AG04450 (cell line): ENCODE results near the gene EPHA6. TPM values are rescaled to one million over a fixed set of nuclear protein-coding genes. Genes with fewer than 3 reads are reported as not detected.

Experiments
- CTCF ChIA-PET: fragments of 300-600, 350-600 bp; formaldehyde crosslinking; extraction: SDS; loops from one replicate; lab custom pipeline; 2022; ENCODE audit warnings: antibody characterized with exemption, inconsistent platforms; lab: Charles Lee
- POLR2A ChIA-PET: fragments of 350-600 bp; formaldehyde crosslinking; extraction: SDS; loops from one replicate; lab custom pipeline; 2021; ENCODE audit warnings: antibody characterized with exemption, inconsistent platforms; lab: Yijun Ruan, JAX
- DNase-seq: peaks from one replicate; pipeline ENCODE4 v3.0.0-alpha.2; 2011; ENCODE audit warnings: low read depth, low spot score
- H3K27ac ChIP-seq: one replicate; pipeline ENCODE4 v1.5.1; 2012; ENCODE audit warnings: low read depth, low read length, control low read depth
- H3K27me3 ChIP-seq: one replicate; pipeline ENCODE4 v1.6.0; 2012; ENCODE audit warnings: low read length; ENCODE audit not compliant: control insufficient read depth, insufficient read depth
- H3K4me3 ChIP-seq: 2 replicates; pipeline ENCODE4 v1.5.1; 2011; ENCODE audit warnings: mild to moderate bottlenecking, low read depth, low read length, control low read depth
- H3K9me3 ChIP-seq: 2 replicates; pipeline ENCODE4 v1.5.1; 2012; ENCODE audit warnings: low read length; ENCODE audit not compliant: control insufficient read depth, insufficient read depth
- CTCF ChIP-seq: IDR thresholded peaks from 2 replicates; pipeline ENCODE4 v1.5.1; 2011; ENCODE audit warnings: low read depth, low read length, control low read depth, inconsistent platforms
- polyA plus RNA-seq: library from polyadenylated mRNA; depleted of rRNA; stranded (reverse); fragments of >200 nt; gene quantifications from 2 replicates; pipeline ENCODE4 v1.2.3, GENCODE V29; 2011

EPHA6 gene
- polyA plus RNA-seq, 1 experiment: not detected

GRCh38 chr3:96991231-96991630, 176.8 kb downstream of the EPHA6 start:
- no peak overlapping the region for H3K4me3 ChIP-seq
- DNase-seq: no peak
- peaks cover 5% of the 10 kb centered on the region; the same call in 1 of the 2 replicates for H3K9me3 ChIP-seq
- H3K27me3 ChIP-seq: no peaks in the 10 kb centered on the region
- no peak overlapping the region for H3K27ac ChIP-seq
- CTCF ChIA-PET: no interaction called here
- TF ChIP-seq CTCF: no peak
- POLR2A ChIA-PET: no interaction called here

DNA sequence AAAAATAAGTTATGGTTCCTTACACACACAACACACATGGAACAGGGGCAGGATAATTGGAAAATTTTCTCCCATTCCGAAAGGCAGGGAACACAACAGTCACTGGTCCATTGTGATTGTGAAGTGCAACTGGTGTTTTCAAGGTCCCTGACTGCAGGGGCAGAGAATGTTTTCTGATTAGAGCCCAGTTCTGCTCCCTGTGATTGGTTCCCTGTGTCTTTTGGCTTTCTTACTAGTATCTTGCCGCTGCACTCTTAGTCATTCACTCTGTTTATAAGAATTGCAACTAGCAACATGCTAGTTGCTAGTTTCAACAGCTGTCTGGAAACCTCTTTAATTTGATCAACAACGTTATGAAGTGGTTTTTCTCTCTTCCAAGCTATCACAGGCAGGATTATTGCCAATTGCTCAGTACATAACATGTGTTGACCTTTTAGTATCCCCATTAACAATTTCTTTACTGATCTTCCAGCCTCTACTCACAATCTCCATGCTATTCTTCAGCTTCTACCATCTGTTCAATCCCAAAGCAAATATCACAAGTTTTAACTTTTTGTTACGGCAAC, 177.5 kb downstream of the EPHA6 start:
- ChIA-PET CTCF (no interaction called here), POLR2A (no interaction called here)
- Histone ChIP-seq H3K9me3 (peaks cover 5% of the 10 kb centered on the region; the same call in 1 of the 2 replicates), H3K27ac (no peak overlapping the region), H3K27me3 (no peaks in the 10 kb centered on the region), H3K4me3 (no peak overlapping the region)
- no peak for DNase-seq
- TF ChIP-seq CTCF: no peak

GRCh38 chr3:96994988-96995387, 180.6 kb downstream of the EPHA6 start:
- DNase-seq: no peak
- Histone ChIP-seq H3K27me3 (no peaks in the 10 kb centered on the region), H3K27ac (no peak overlapping the region), H3K9me3 (no peaks in the 10 kb centered on the region; the same call in 1 of the 2 replicates), H3K4me3 (no peak overlapping the region)
- POLR2A ChIA-PET: no interaction called here
- no peak for TF ChIP-seq CTCF
- CTCF ChIA-PET: no interaction called here

DNA sequence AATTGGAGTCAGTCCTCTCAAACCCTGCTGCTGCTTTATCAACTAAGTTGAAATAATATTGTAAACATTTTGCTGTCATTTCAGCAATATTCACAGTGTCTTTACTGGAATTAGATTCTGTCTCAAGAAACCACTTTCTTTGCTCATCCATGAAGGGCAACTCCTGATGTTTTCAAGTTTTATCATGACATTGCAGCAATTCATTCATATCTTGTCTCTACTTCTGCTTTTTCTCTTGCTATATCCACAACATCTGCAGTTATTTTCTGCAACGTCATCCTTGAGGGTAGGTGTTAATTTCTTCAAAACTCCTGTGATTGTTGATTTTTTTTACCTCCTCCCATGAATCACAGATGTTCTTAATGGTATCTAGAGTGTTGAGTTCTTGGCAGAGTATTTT, 181.6 kb downstream of the EPHA6 start:
- ChIA-PET CTCF (no interaction called here), POLR2A (no interaction called here)
- H3K9me3 ChIP-seq: no peaks in the 10 kb centered on the region; the same call in 1 of the 2 replicates
- H3K4me3 ChIP-seq: no peak overlapping the region
- no peak overlapping the region for H3K27ac ChIP-seq
- DNase-seq: no peak
- no peak for TF ChIP-seq CTCF
- no peaks in the 10 kb centered on the region for H3K27me3 ChIP-seq

DNA sequence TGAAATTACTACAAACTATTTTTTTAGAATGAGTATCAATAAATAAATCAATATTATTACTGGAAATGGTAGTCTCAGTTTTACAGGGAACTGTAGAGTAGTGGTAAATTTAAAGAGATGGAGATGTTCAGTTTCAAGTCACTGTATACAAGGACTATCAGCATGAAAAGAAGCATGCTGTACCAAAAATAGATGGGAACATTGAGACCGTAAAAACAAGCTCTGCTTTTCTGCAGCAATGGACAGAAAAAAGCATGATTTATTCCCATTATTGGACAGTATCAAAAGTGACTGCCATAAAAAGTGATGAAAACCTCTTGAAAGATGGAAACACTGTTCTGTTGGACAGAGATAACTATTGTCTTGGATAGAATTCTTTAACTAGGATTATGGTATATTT, 187.2 kb downstream of the EPHA6 start:
- ChIA-PET POLR2A (no interaction called here), CTCF (no interaction called here)
- DNase-seq: no peak
- H3K27ac ChIP-seq: no peak overlapping the region
- no peak overlapping the region for H3K4me3 ChIP-seq
- TF ChIP-seq CTCF: no peak
- H3K9me3 ChIP-seq: no peaks in the 10 kb centered on the region
- no peaks in the 10 kb centered on the region for H3K27me3 ChIP-seq
